SK-N-SH (cell line): Measurements from ENCODE around the gene MYLIP.

ENCODE experiments used
- CTCF ChIP-seq: fragments of 200-600 bp; sonication (generic); IDR thresholded peaks from 2 replicates; pipeline ENCODE4 v1.6.1; 2017; ENCODE audit warnings: antibody characterized with exemption, mild to moderate bottlenecking, moderate library complexity
- EP300 ChIP-seq, 2 experiments: IDR thresholded peaks; 2 replicates each; pipeline versions ENCODE4 v1.4.0 to v1.6.1; 2012; ENCODE audit warnings: borderline replicate concordance in 1 of 2, low read depth in 1 of 2, low read length in 1 of 2
- EZH2phosphoT487 ChIP-seq: fragments of 200-600 bp; sonication (generic); IDR thresholded peaks from 2 replicates; pipeline ENCODE4 v1.6.1; 2017; ENCODE audit warnings: low read depth, mixed run types, mild to moderate bottlenecking, antibody characterized with exemption, moderate library complexity, borderline replicate concordance
- FOXM1 ChIP-seq: IDR thresholded peaks from 2 replicates; pipeline ENCODE4 v1.4.0; 2012; ENCODE audit warnings: low read depth, mild to moderate bottlenecking
- GABPA ChIP-seq: IDR thresholded peaks from 2 replicates; pipeline ENCODE4 v1.4.0; 2012; ENCODE audit warnings: low read depth, mild to moderate bottlenecking
- MAX ChIP-seq: IDR thresholded peaks from 2 replicates; pipeline ENCODE4 v1.4.0; 2012; ENCODE audit warnings: low read depth
- NRF1 ChIP-seq: IDR thresholded peaks from 2 replicates; pipeline ENCODE4 v1.6.1; 2012; ENCODE audit warnings: low read depth, mild to moderate bottlenecking, low read length
- POLR2AphosphoS5 ChIP-seq: IDR thresholded peaks from 2 replicates; pipeline ENCODE4 v1.6.1; 2012; ENCODE audit warnings: low read depth, low read length
- RCOR1 ChIP-seq: fragments of 150-350 bp; IDR thresholded peaks from 2 replicates; pipeline ENCODE4 v1.6.1; 2017; ENCODE audit warnings: antibody characterized with exemption, low read length
- SMC3 ChIP-seq: IDR thresholded peaks from 2 replicates; pipeline ENCODE4 v1.6.1; 2012; ENCODE audit warnings: low read depth, low read length, improper control_type of control experiment
- TAF1 ChIP-seq: IDR thresholded peaks from 2 replicates; pipeline ENCODE4 v1.6.1; 2012; ENCODE audit warnings: low read depth, mild to moderate bottlenecking, low read length, moderate library complexity, borderline replicate concordance
- USF1 ChIP-seq: IDR thresholded peaks from 2 replicates; pipeline ENCODE4 v1.4.0; 2012; ENCODE audit warnings: low read depth, borderline replicate concordance

GRCh38 chr6:16130437-16130891 lies 1.6 kb downstream of the MYLIP start:
- TF ChIP-seq GABPA: no peak
- TF ChIP-seq CTCF: no peak
- TF ChIP-seq NRF1: no peak
- no peak for TF ChIP-seq TAF1
- TF ChIP-seq MAX: no peak
- no peak for TF ChIP-seq RCOR1
- TF ChIP-seq SMC3: no peak
- TF ChIP-seq EP300 (IDR thresholded peaks at IDR 0.05; ENCODE audit: borderline replicate concordance in 1 of 2, low read depth in 1 of 2, low read length in 1 of 2): no peak
- no peak for TF ChIP-seq EZH2phosphoT487
- no peak for TF ChIP-seq FOXM1
- TF ChIP-seq USF1: no peak
- no peak for TF ChIP-seq POLR2AphosphoS5
